ENCODE data around the gene AGAP4.
"Not testable (repeated sequence)": the region's sequence is repeated elsewhere in the genome, so short reads cannot be mapped to it uniquely, and the experiment has no call there.

AGAP4 gene

DNA sequence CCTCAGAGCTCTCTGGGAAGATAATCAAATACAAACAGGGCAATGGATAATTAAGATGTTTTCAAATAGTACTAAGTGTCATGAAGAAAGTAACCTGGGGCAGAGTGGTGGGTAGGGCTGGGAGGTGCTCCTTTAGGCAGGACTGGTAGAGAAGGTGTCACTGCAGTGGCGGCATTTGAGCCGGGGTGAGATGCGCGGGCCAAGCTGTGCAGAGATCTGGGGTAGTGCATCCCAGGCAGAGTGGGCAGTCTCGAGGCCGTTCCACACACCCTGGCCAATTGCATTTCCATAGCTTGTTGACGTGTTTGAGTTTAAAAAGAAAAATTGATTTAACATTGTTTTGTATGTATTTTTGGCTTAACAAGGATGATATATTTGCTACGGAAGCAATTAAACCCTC, 57.3 kb downstream of the AGAP4 start:
- not testable (repeated sequence) for DNase-seq

DNA sequence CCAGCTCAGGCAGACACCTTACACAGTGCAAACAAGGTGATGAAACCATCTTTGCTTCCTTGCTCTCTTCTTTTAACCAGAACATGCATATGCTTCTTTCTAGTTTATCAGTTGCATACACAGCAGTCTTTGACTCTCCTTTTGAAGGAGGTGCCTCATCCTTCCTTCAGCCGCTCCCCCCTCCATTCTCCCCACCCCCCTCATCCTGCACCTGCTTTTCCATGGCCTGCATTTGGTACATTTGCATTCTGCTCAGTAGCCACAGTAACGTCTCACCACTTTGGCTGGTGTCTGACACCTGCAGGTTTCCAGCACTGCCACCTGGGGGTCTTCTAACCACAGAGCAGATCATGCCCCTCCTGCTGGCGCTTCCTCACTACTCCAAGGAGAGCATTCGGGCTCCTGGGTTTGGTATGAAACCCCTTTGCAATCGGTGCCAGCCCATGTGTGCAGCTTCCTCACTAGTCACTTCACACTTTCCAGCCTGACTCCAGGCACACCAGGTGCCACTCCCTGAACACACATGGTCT, 60.0 kb downstream of the AGAP4 start:
- DNase-seq = not testable (repeated sequence)

DNA sequence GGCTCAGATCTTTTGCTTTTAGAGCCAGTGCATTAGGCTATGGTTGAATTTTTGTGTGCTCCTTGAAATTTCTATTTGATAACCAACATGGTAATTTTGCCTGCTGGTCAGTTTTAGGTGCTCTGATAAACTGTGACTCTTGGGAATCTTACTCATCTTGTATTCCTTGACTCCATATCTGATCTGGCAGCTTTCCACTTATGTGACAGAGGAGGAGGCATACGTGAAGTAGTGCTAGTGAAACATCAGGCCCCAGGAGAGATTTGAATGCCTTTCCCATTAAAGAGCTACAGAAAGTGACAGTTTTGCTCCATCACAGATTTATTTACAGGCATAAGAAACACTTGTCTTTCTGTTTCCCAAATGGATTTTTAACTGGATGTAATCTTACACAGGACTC, 61.1 kb downstream of the AGAP4 start:
- DNase-seq = not testable (repeated sequence)

Data from NCI-H2081 (cell line).